Central memory CD8-positive, alpha-beta T cell (primary cell): ENCODE measurements around the gene CUL1.
A peak's percentile ranks its signal among the peaks of the same experiment; 100 is the strongest.

Experiments used
- ATAC-seq: fragments of 150-1000 bp; cut with Tn5 transposase; replicated peaks from 2 replicates; pipeline ENCODE4 v1.10.0; 2022; ENCODE audit warnings: mild to moderate bottlenecking, moderate FRiP score, moderate number of reproducible peaks; ENCODE audit not compliant: poor library complexity, severe bottlenecking; ENCODE audit errors: extremely low read depth
- DNase-seq, 2 donors: peaks; one replicate each; pipeline ENCODE4 v3.0.0; 2021; ENCODE audit warnings: low spot score in 2 of 2
- H3K27ac Mint-ChIP-seq: one replicate; pipeline ENCODE4 v1.8.0; 2022; ENCODE audit warnings: low read depth, mild to moderate bottlenecking, moderate library complexity, mixed read lengths
- H3K27me3 Mint-ChIP-seq: one replicate; pipeline ENCODE4 v1.8.0; 2022; ENCODE audit warnings: mixed read lengths
- H3K36me3 Mint-ChIP-seq: one replicate; pipeline ENCODE4 v1.8.0; 2022; ENCODE audit warnings: mild to moderate bottlenecking, moderate library complexity, mixed read lengths; ENCODE audit not compliant: insufficient read depth
- H3K4me1 Mint-ChIP-seq: one replicate; pipeline ENCODE4 v1.8.0; 2022; ENCODE audit warnings: mixed read lengths
- H3K4me3 Mint-ChIP-seq: one replicate; pipeline ENCODE4 v1.8.0; 2022; ENCODE audit warnings: mild to moderate bottlenecking, moderate library complexity, mixed read lengths
- H3K9me3 Mint-ChIP-seq: one replicate; pipeline ENCODE4 v1.8.0; 2022; ENCODE audit warnings: mixed read lengths

CUL1 gene

DNA sequence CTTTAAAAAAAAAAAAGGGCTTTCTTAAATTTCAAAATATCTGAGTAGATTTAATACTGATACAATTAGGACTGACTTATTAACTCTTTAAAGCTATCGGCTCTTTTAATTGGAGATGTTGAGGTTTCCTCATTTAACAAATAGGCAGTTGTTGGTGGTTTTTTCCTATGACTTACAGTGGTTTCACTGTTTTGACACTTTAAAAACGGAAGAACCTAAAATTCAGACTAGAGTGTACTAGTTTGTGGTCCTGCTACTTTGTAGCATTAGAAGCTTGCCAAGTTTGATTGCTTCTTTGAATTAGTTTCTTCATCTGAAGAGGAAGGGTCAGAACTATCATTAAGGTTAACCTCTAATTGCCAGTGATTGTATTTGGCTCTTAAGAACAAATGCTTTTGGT lies 27.7 kb downstream of the CUL1 start:
- Mint-ChIP-seq H3K27ac (no peak overlapping the region), H3K27me3 (no peaks in the 10 kb centered on the region), H3K36me3 (peaks cover 13% of the 10 kb centered on the region), H3K9me3 (no peaks in the 10 kb centered on the region), H3K4me3 (peak overlapping the region; percentile 21), H3K4me1 (peaks cover 68% of the 10 kb centered on the region)
- peak; percentile 55 for ATAC-seq
- no peak for DNase-seq

DNA sequence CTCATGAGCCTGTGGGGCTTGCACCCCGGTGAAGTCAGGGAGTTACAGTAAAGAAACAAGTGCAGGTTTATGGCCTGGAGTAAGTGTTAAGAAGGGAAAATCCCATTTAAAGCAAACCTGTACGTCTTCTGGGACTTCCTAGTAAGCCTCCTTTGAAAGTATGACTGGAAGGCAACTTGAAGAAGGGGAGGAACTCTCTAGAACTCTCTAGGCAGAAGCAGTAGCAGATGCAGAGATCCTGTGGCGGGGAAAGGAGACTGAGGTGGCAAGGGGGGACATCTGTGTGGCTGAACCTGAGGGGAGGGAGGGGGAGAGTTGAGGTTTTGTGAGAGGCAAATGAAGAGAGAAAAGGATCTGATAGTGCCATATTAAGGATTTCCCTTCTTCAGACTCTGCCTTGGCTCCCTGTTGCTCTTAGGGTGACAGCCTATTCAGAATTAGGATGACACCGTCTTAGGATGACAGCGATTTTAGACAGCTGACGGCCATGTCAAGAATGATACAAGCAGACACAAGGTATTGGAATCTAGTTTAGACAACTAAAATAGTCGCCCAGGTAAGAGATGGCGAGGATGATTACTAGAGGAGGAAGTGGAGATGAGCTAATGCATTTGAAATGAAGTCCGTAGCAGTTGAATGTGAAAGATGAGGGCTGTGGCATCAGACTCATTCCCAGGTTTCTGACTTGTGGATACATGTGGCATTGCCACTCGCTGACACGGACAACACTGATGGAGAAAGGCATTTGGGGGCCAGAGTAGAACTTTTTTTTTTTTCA lies 29.0 kb downstream of the CUL1 start:
- Mint-ChIP-seq H3K4me3 (peak overlapping the region; percentile 5), H3K9me3 (no peaks in the 10 kb centered on the region), H3K36me3 (peaks cover 22% of the 10 kb centered on the region), H3K4me1 (peaks cover 62% of the 10 kb centered on the region), H3K27ac (peak overlapping the region; percentile 36), H3K27me3 (no peaks in the 10 kb centered on the region)
- ATAC-seq, result no peak
- DNase-seq, result no peak

DNA sequence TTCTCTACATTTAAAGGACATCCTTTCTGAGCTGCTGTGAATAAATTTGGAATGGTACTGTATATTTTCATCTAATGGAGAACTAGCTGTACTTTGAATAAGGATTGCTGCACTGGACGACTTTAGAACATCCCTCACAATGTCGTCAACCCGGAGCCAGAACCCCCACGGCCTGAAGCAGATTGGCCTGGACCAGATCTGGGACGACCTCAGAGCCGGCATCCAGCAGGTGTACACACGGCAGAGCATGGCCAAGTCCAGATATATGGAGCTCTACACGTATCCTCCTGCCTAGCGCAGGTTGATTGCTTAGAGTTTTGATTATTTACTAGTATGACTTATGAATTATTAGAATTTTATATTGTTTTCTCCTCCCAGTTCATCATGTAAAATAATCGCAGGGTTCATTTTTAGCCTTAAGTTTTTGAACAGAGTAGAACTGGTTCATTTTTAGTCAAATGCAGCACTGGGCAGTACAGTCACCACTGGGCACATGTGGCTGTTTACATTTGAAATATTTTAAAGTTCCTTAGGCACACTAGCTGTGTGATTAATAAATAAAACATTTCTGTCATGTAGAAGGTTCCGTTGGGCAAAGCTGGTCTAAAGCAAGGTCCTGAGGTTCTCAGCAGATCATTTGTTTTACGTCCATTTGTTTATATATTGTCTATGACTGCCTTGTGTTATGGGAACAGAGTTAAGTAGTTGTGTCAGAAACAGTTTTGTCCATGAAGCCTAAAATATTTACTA lies 31.5 kb downstream of the CUL1 start:
- no peak for DNase-seq

DNA sequence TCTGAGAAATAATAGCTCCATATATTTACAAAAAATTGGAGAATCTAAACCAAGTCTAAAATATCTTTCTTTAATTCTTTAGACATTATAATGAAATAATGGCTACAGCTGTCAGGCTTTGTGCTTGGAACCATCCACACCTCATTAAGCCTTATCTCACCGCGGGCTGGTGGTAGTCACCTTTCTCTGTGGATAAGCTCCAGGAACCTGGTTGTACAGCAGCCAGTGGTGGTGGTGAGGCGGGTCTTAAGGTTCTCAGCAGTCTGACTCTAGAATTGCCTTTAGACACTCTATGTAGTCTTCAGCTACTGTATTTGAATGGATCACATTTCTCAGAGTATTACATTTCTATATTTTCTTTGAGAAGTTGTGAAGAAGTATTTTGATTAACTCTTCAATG lies 34.2 kb downstream of the CUL1 start:
- H3K9me3 Mint-ChIP-seq, result no peaks in the 10 kb centered on the region
- H3K27ac Mint-ChIP-seq, result no peak overlapping the region
- H3K27me3 Mint-ChIP-seq, result no peaks in the 10 kb centered on the region
- H3K4me3 Mint-ChIP-seq, result no peak overlapping the region
- ATAC-seq (no peak), DNase-seq (no peak)
- peaks cover 39% of the 10 kb centered on the region for H3K4me1 Mint-ChIP-seq
- peaks cover 47% of the 10 kb centered on the region for H3K36me3 Mint-ChIP-seq

More for the DNA sequence above, 31.5 kb downstream of the CUL1 start:
- Mint-ChIP-seq H3K36me3 (peaks cover 39% of the 10 kb centered on the region), H3K27ac (no peak overlapping the region), H3K4me3 (no peak overlapping the region), H3K27me3 (no peaks in the 10 kb centered on the region), H3K9me3 (no peaks in the 10 kb centered on the region), H3K4me1 (peaks cover 57% of the 10 kb centered on the region)
- ATAC-seq, result no peak

DNA sequence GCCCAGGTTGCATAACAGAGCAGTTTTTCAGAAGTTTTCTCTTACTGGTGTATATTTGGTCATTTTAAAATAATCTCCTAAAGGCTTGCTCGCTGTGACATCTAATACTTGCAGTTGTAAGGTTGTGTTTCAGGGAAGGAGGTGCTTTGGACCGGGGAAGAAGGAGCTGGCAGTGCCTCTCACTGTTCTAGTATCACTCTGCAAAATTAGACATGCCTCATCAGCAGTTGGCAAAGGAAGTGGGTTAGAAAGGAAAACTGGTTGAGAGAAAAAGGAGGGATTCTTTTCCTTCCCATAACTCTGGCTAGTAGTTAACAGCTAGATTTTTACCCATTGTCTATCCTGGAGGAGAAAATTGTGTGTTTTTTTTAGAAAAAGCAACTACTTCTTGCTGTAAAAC lies 34.8 kb downstream of the CUL1 start:
- no peaks in the 10 kb centered on the region for H3K27me3 Mint-ChIP-seq
- ATAC-seq, result no peak
- H3K4me3 Mint-ChIP-seq, result no peak overlapping the region
- DNase-seq, result no peak
- H3K9me3 Mint-ChIP-seq, result no peaks in the 10 kb centered on the region
- H3K27ac Mint-ChIP-seq, result no peak overlapping the region
- H3K4me1 Mint-ChIP-seq, result peaks cover 33% of the 10 kb centered on the region
- H3K36me3 Mint-ChIP-seq, result peaks cover 47% of the 10 kb centered on the region

DNA sequence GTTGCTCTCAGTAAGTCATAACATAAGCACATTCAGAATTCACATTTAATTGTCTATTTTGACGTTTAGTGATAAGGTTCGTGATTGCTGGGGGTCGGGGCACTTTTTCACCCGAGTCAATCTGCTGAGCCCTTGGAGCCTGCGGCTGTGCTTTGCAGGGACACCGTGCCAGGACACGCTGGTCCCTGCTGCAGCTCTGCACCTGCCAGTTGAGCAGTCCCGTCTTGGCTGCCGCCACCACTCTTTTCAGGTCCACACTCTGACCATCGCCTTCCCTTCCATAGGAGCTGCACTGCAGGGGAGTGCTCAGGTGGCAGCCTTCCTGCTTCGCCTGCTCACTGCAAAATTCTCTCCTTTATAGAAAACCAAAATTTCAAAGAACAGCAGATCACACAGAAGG lies 36.4 kb downstream of the CUL1 start:
- Mint-ChIP-seq H3K36me3 (peaks cover 56% of the 10 kb centered on the region), H3K27ac (peak overlapping the region; percentile 24), H3K27me3 (no peaks in the 10 kb centered on the region), H3K9me3 (no peaks in the 10 kb centered on the region), H3K4me3 (no peak overlapping the region), H3K4me1 (peaks cover 26% of the 10 kb centered on the region)
- no peak for DNase-seq
- no peak for ATAC-seq

DNA sequence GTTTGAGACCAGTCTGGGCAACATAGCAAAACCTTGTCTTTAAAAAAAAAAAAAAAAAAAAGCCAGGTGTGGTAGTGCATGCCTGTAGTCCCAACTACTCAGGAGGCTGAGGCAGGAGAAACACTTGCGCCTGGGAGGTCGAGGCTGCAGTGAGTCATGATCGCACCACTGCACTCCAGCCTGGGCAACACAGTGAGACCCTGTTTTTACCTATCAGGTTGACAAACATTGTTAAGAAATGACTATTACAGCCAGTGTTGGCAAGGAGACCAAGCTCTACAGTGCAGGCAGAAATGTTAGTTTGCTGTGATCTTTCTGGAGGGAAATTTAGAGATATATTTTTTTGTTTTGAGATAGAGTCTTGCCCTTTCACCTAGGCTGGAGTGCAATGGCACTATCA lies 37.3 kb downstream of the CUL1 start:
- H3K36me3 Mint-ChIP-seq, result peaks cover 55% of the 10 kb centered on the region
- H3K27me3 Mint-ChIP-seq, result no peaks in the 10 kb centered on the region
- H3K9me3 Mint-ChIP-seq, result no peaks in the 10 kb centered on the region
- peaks cover 26% of the 10 kb centered on the region for H3K4me1 Mint-ChIP-seq
- H3K4me3 Mint-ChIP-seq, result no peak overlapping the region
- DNase-seq (no peak), ATAC-seq (no peak)
- no peak overlapping the region for H3K27ac Mint-ChIP-seq

DNA sequence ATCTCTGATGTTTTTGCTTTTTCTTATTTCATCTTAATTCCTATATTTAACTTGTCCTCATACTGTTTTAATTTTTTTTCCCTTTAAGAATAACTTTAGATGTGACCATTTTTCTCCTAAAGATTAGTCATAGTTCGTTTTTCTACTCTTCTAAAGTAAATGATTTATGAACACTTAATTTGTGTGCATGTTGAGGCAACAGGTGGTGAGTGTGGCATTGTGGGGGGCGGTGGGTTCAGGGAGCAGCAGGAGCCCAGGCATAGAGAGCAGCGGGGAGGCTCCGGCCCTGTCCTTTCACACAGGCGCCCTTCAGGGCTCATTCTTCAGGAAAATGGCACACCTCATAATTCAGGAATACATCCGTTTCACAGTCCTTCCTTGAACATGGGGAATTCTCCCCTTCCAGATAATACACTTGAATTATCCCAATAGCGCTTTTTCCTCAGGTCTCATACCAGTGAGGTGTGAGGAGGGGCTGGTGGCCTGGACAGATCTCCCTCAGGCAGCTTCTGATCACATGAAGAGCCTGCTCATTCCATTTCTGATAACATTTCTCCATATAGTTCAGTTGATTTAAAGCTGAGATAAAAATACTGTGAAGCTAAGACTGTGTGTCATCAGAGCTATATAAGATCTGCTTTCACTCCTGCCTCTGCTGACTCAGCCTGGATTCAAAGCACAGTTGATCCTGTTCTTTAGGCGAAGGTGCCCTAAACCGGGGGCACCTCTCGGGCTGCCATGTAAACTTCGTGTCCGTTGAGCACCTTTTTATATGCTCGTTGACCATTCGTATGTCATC lies 40.2 kb downstream of the CUL1 start:
- H3K4me3 Mint-ChIP-seq, result no peak overlapping the region
- no peaks in the 10 kb centered on the region for H3K27me3 Mint-ChIP-seq
- no peaks in the 10 kb centered on the region for H3K9me3 Mint-ChIP-seq
- H3K27ac Mint-ChIP-seq, result no peak overlapping the region
- DNase-seq (no peak), ATAC-seq (no peak)
- peaks cover 26% of the 10 kb centered on the region for H3K4me1 Mint-ChIP-seq
- peaks cover 40% of the 10 kb centered on the region for H3K36me3 Mint-ChIP-seq

DNA sequence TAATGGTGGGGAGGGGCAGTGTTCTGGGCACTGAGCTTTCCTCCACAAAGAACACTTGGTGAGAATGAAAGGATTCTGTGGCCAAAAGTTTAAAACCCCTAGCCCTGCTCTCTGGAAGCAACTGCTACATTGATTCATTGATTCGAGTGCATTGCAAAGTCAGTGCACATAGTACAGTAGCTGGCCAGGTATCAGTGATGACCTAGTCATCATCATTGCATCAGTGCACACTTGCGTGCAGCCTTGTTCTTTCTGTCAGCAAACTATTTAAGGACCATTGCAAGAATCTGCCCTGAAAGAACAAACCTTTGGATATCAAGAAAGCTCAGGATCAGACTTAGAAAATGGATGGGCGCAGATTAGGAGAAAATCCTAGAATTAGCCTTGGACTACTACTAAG lies 47.4 kb downstream of the CUL1 start:
- Mint-ChIP-seq H3K9me3 (no peaks in the 10 kb centered on the region), H3K4me3 (no peak overlapping the region), H3K27ac (no peak overlapping the region), H3K36me3 (peaks cover 14% of the 10 kb centered on the region), H3K4me1 (peaks cover 52% of the 10 kb centered on the region), H3K27me3 (no peaks in the 10 kb centered on the region)
- ATAC-seq (no peak), DNase-seq (no peak)

DNA sequence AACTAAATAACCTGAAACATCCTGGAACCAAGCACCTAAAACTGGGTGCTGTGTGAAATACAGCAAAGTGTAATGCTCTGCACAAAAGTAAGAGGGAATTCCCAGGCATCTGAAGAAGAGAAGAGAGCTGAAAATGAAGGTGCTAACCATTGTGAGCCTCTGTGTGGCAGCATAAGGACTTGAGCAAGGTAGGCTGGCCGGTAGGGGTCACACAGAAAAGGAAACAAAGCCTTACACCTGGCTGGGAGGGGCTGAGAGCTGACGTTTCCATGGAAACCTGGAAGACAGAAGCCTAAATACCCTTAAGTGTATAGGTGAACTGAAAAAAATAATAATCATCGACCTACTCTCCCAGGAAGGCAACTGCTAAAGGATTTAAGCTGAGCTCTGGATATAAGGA lies 48.6 kb downstream of the CUL1 start:
- Mint-ChIP-seq H3K27ac (peak overlapping the region; percentile 46), H3K4me1 (peaks cover 46% of the 10 kb centered on the region), H3K27me3 (no peaks in the 10 kb centered on the region), H3K36me3 (peaks cover 11% of the 10 kb centered on the region), H3K4me3 (no peak overlapping the region), H3K9me3 (no peaks in the 10 kb centered on the region)
- DNase-seq, result no peak
- ATAC-seq, result no peak

DNA sequence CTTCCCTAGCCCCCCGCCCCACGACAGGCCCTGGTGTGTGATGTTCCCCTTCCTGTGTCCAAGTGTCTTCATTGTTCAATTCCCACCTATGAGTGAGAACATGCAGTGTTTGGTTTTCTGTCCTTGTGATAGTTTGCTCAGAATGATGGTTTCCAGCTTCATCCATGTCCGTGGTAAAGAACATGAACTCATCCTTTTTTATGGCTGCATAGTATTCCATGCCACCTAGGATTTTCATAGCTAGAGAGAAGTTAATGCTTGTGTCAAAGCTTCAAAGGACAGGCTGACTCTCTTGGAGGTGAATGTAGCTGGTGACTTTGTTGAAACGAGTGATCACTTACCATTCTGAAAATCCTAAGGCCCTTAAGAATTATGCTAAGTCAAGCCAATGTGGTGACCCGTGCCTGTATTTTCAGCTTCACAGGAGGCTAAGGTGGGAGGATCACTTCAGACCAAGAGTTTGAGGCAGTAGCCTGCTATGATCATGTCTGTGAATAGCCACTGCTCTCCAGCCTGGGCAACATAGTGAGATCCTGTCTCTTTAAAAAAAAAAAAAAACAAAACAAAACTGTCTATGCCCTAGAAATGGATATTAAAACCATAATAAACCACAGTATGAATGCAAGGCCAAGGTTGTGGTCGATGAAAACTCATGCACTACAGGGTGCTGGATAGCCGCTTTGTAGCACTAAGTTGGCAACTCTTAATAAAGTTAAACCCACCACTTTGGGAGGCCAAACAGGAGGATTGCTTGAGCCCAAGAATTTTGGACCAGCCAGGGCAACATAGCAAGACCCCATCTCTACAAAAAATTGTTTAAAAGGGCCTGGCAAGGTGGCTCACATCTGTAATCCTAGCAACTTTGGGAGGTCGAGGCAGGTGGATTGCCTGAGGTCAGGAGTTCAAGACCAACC lies 52.0 kb downstream of the CUL1 start:
- no peaks in the 10 kb centered on the region for H3K9me3 Mint-ChIP-seq
- H3K36me3 Mint-ChIP-seq, result peaks cover 10% of the 10 kb centered on the region
- DNase-seq, result no peak
- no peak overlapping the region for H3K27ac Mint-ChIP-seq
- H3K27me3 Mint-ChIP-seq, result no peaks in the 10 kb centered on the region
- peaks cover 41% of the 10 kb centered on the region for H3K4me1 Mint-ChIP-seq
- no peak for ATAC-seq
- H3K4me3 Mint-ChIP-seq, result no peak overlapping the region

DNA sequence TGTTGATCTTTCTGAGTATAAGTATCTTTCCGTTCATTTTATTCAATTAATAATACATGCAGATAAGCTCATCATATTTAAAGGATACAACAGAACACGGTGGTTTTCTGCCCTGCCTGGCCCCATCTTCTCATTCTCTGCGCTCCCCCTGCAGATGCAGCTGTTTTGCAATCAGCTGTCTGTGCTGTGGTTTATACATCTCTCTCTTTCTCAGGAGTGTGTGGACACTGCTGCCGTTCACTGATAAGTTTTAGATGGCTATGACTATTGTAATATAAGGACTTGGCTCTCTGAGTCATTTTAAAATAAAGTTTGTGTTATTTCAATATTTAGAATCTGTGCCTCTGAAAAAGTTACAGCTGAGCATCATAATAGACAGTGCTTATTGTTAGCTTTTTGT lies 54.5 kb downstream of the CUL1 start:
- ATAC-seq (no peak), DNase-seq (no peak)
- Mint-ChIP-seq H3K9me3 (no peaks in the 10 kb centered on the region), H3K36me3 (peaks cover 22% of the 10 kb centered on the region), H3K4me3 (no peak overlapping the region), H3K4me1 (peaks cover 23% of the 10 kb centered on the region), H3K27ac (peak overlapping the region; percentile 44), H3K27me3 (no peaks in the 10 kb centered on the region)
